ENCODE data around the gene PCNX4.

GRCh38 chr14:60164712-60165546 lies 73.2 kb downstream of the PCNX4 start, which contains the start of gene DHRS7:
- TF ChIP-seq POLR2AphosphoS5 (IDR thresholded peaks at IDR 0.05) (peak; percentile 11 to 87 (median 83)), CTCF (IDR thresholded peaks at IDR 0.05) (peak in 4 of 7 experiments; percentile 16 to 52 (median 50)), EP300 (IDR thresholded peaks at IDR 0.05) (no peak)

Data from stomach (tissue), 4 donors.